ENCODE measurements around the gene WNT16. TPM values are rescaled to one million over a fixed set of nuclear protein-coding genes. Genes with fewer than 3 reads are reported as not detected.
A peak's percentile ranks its signal among the peaks of the same experiment; 100 is the strongest.

Gene WNT16
- polyA plus RNA-seq, 4 donors, result 0.10 to 0.30 TPM; not detected in 2

- peaks cover 0 to 19% (median 16%) of the 10 kb centered on the region in 3 donors for H3K36me3 ChIP-seq (ENCODE audit: control insufficient read depth in 3 of 3, insufficient read depth in 2 of 3, low read depth in 1 of 3, low read length in 3 of 3)
- FAIRE-seq, result no peak
- no peaks in the 10 kb centered on the region for H3K27me3 ChIP-seq (ENCODE audit: control insufficient read depth in 3 of 3, insufficient read depth in 3 of 3, low read length in 3 of 3)
- H3K4me1 ChIP-seq (ENCODE audit: control insufficient read depth in 3 of 3, insufficient read depth in 2 of 3, low read depth in 1 of 3, low read length in 2 of 3), result peaks cover 0 to 5% (median 0%) of the 10 kb centered on the region in 3 donors
- WGBS, 3 donors, result 68 to 80% (median 77%) methylated on average over 2 of the region's 2 CpGs
- H3K4me3 ChIP-seq (ENCODE audit: low read depth in 1 of 3, low read length in 3 of 3), result no peak overlapping the region
- no peaks in the 10 kb centered on the region for H3K9me3 ChIP-seq (ENCODE audit: control insufficient read depth in 2 of 2, insufficient read depth in 1 of 2, low read depth in 1 of 2, low read length in 1 of 2)
- DNase-seq, result no peak
- no peak overlapping the region for H3K27ac ChIP-seq (ENCODE audit: low read depth in 1 of 3, low read length in 2 of 3)
These were observed 43.1 kb downstream of the WNT16 start for GRCh38 chr7:121371883-121372282.

GRCh38 chr7:121372376-121373010 is 43.7 kb downstream of the WNT16 start:
- 73 to 90% (median 76%) methylated on average over 2 of the region's 2 CpGs for WGBS, 3 donors
- Histone ChIP-seq H3K4me3 (ENCODE audit: low read depth in 1 of 3, low read length in 3 of 3) (no peak overlapping the region), H3K4me1 (ENCODE audit: control insufficient read depth in 3 of 3, insufficient read depth in 2 of 3, low read depth in 1 of 3, low read length in 2 of 3) (peaks cover 0 to 5% (median 0%) of the 10 kb centered on the region in 3 donors), H3K27ac (ENCODE audit: low read depth in 1 of 3, low read length in 2 of 3) (no peak overlapping the region), H3K27me3 (ENCODE audit: control insufficient read depth in 3 of 3, insufficient read depth in 3 of 3, low read length in 3 of 3) (no peaks in the 10 kb centered on the region), H3K36me3 (ENCODE audit: control insufficient read depth in 3 of 3, insufficient read depth in 2 of 3, low read depth in 1 of 3, low read length in 3 of 3) (peaks cover 0 to 19% (median 17%) of the 10 kb centered on the region in 3 donors), H3K9me3 (ENCODE audit: control insufficient read depth in 2 of 2, insufficient read depth in 1 of 2, low read depth in 1 of 2, low read length in 1 of 2) (no peaks in the 10 kb centered on the region)
- DNase-seq, result peak in 1 of 2 donors; percentile 16
- no peak for FAIRE-seq

GRCh38 chr7:121373177-121373576 is 44.4 kb downstream of the WNT16 start:
- Histone ChIP-seq H3K4me3 (ENCODE audit: low read depth in 1 of 3, low read length in 3 of 3) (no peak overlapping the region), H3K27ac (ENCODE audit: low read depth in 1 of 3, low read length in 2 of 3) (no peak overlapping the region), H3K4me1 (ENCODE audit: control insufficient read depth in 3 of 3, insufficient read depth in 2 of 3, low read depth in 1 of 3, low read length in 2 of 3) (peaks cover 0 to 5% (median 0%) of the 10 kb centered on the region in 3 donors), H3K9me3 (ENCODE audit: control insufficient read depth in 2 of 2, insufficient read depth in 1 of 2, low read depth in 1 of 2, low read length in 1 of 2) (no peaks in the 10 kb centered on the region), H3K36me3 (ENCODE audit: control insufficient read depth in 3 of 3, insufficient read depth in 2 of 3, low read depth in 1 of 3, low read length in 3 of 3) (peaks cover 0 to 17% (median 16%) of the 10 kb centered on the region in 3 donors), H3K27me3 (ENCODE audit: control insufficient read depth in 3 of 3, insufficient read depth in 3 of 3, low read length in 3 of 3) (no peaks in the 10 kb centered on the region)
- FAIRE-seq (no peak), DNase-seq (no peak)

- no peak for FAIRE-seq
- H3K9me3 ChIP-seq (ENCODE audit: control insufficient read depth in 2 of 2, insufficient read depth in 1 of 2, low read depth in 1 of 2, low read length in 1 of 2), result no peaks in the 10 kb centered on the region
- peaks cover 0 to 12% (median 12%) of the 10 kb centered on the region in 3 donors for H3K36me3 ChIP-seq (ENCODE audit: control insufficient read depth in 3 of 3, insufficient read depth in 2 of 3, low read depth in 1 of 3, low read length in 3 of 3)
- DNase-seq, result no peak
- no peaks in the 10 kb centered on the region for H3K4me1 ChIP-seq (ENCODE audit: control insufficient read depth in 3 of 3, insufficient read depth in 2 of 3, low read depth in 1 of 3, low read length in 2 of 3)
- H3K27ac ChIP-seq (ENCODE audit: low read depth in 1 of 3, low read length in 2 of 3), result no peak overlapping the region
- WGBS, 3 donors, result 90 to 96% (median 92%) methylated on average over 2 of the region's 2 CpGs
- no peaks in the 10 kb centered on the region for H3K27me3 ChIP-seq (ENCODE audit: control insufficient read depth in 3 of 3, insufficient read depth in 3 of 3, low read length in 3 of 3)
- H3K4me3 ChIP-seq (ENCODE audit: low read depth in 1 of 3, low read length in 3 of 3), result no peak overlapping the region
These were observed 48.2 kb downstream of the WNT16 start for GRCh38 chr7:121376979-121377378.

GRCh38 chr7:121379930-121380329 is 51.1 kb downstream of the WNT16 start:
- H3K27ac ChIP-seq (ENCODE audit: low read depth in 1 of 3, low read length in 2 of 3), result no peak overlapping the region
- FAIRE-seq, result no peak
- H3K4me3 ChIP-seq (ENCODE audit: low read depth in 1 of 3, low read length in 3 of 3), result no peak overlapping the region
- WGBS, 3 donors, result 75 to 85% (median 85%) methylated on average over 1 of the region's 1 CpG
- H3K27me3 ChIP-seq (ENCODE audit: control insufficient read depth in 3 of 3, insufficient read depth in 3 of 3, low read length in 3 of 3), result no peaks in the 10 kb centered on the region
- DNase-seq, result no peak
- H3K9me3 ChIP-seq (ENCODE audit: control insufficient read depth in 2 of 2, insufficient read depth in 1 of 2, low read depth in 1 of 2, low read length in 1 of 2), result no peaks in the 10 kb centered on the region
- H3K36me3 ChIP-seq (ENCODE audit: control insufficient read depth in 3 of 3, insufficient read depth in 2 of 3, low read depth in 1 of 3, low read length in 3 of 3), result peaks cover 0 to 13% (median 10%) of the 10 kb centered on the region in 3 donors
- peaks cover 2 to 9% (median 3%) of the 10 kb centered on the region in 3 donors for H3K4me1 ChIP-seq (ENCODE audit: control insufficient read depth in 3 of 3, insufficient read depth in 2 of 3, low read depth in 1 of 3, low read length in 2 of 3)

- H3K27me3 ChIP-seq (ENCODE audit: control insufficient read depth in 3 of 3, insufficient read depth in 3 of 3, low read length in 3 of 3), result no peaks in the 10 kb centered on the region
- no peaks in the 10 kb centered on the region for H3K9me3 ChIP-seq (ENCODE audit: control insufficient read depth in 2 of 2, insufficient read depth in 1 of 2, low read depth in 1 of 2, low read length in 1 of 2)
- FAIRE-seq (peak; percentile 30), DNase-seq (no peak)
- no peak overlapping the region for H3K27ac ChIP-seq (ENCODE audit: low read depth in 1 of 3, low read length in 2 of 3)
- H3K4me1 ChIP-seq (ENCODE audit: control insufficient read depth in 3 of 3, insufficient read depth in 2 of 3, low read depth in 1 of 3, low read length in 2 of 3), result peaks cover 4 to 13% (median 13%) of the 10 kb centered on the region in 3 donors
- H3K4me3 ChIP-seq (ENCODE audit: low read depth in 1 of 3, low read length in 3 of 3), result no peak overlapping the region
- peaks cover 0 to 6% (median 6%) of the 10 kb centered on the region in 3 donors for H3K36me3 ChIP-seq (ENCODE audit: control insufficient read depth in 3 of 3, insufficient read depth in 2 of 3, low read depth in 1 of 3, low read length in 3 of 3)
These were observed 53.7 kb downstream of the WNT16 start for GRCh38 chr7:121382473-121382872.

- H3K27ac ChIP-seq (ENCODE audit: low read depth in 1 of 3, low read length in 2 of 3), result no peak overlapping the region
These were observed 54.6 kb downstream of the WNT16 start for GRCh38 chr7:121383235-121383910.

GRCh38 chr7:121384265-121384664 is 55.5 kb downstream of the WNT16 start:
- H3K9me3 ChIP-seq (ENCODE audit: control insufficient read depth in 2 of 2, insufficient read depth in 1 of 2, low read depth in 1 of 2, low read length in 1 of 2), result no peaks in the 10 kb centered on the region
- H3K36me3 ChIP-seq (ENCODE audit: control insufficient read depth in 3 of 3, insufficient read depth in 2 of 3, low read depth in 1 of 3, low read length in 3 of 3), result peaks cover 0 to 3% (median 2%) of the 10 kb centered on the region in 3 donors
- WGBS, 3 donors, result 28 to 54% (median 53%) methylated on average over 2 of the region's 2 CpGs
- H3K4me3 ChIP-seq (ENCODE audit: low read depth in 1 of 3, low read length in 3 of 3), result no peak overlapping the region
- no peak for FAIRE-seq
- peaks cover 4 to 13% (median 13%) of the 10 kb centered on the region in 3 donors for H3K4me1 ChIP-seq (ENCODE audit: control insufficient read depth in 3 of 3, insufficient read depth in 2 of 3, low read depth in 1 of 3, low read length in 2 of 3)
- no peak overlapping the region for H3K27ac ChIP-seq (ENCODE audit: low read depth in 1 of 3, low read length in 2 of 3)
- H3K27me3 ChIP-seq (ENCODE audit: control insufficient read depth in 3 of 3, insufficient read depth in 3 of 3, low read length in 3 of 3), result no peaks in the 10 kb centered on the region
- peak in 1 of 2 donors; percentile 86 for DNase-seq

More at GRCh38 chr7:121383235-121383910, 54.6 kb downstream of the WNT16 start:
- no peak for FAIRE-seq
- 78 to 92% (median 81%) methylated on average over 2 of the region's 2 CpGs for WGBS, 3 donors
- Histone ChIP-seq H3K36me3 (ENCODE audit: control insufficient read depth in 3 of 3, insufficient read depth in 2 of 3, low read depth in 1 of 3, low read length in 3 of 3) (peaks cover 0 to 3% (median 3%) of the 10 kb centered on the region in 3 donors), H3K9me3 (ENCODE audit: control insufficient read depth in 2 of 2, insufficient read depth in 1 of 2, low read depth in 1 of 2, low read length in 1 of 2) (no peaks in the 10 kb centered on the region), H3K27me3 (ENCODE audit: control insufficient read depth in 3 of 3, insufficient read depth in 3 of 3, low read length in 3 of 3) (no peaks in the 10 kb centered on the region), H3K4me3 (ENCODE audit: low read depth in 1 of 3, low read length in 3 of 3) (no peak overlapping the region), H3K4me1 (ENCODE audit: control insufficient read depth in 3 of 3, insufficient read depth in 2 of 3, low read depth in 1 of 3, low read length in 2 of 3) (peaks cover 4 to 13% (median 13%) of the 10 kb centered on the region in 3 donors)
- DNase-seq, result no peak
